PFSK-1 (cell line): ENCODE measurements around the gene HIBCH.

Experiments used
- FOXP2 ChIP-seq: optimal IDR thresholded peaks from 2 replicates; pipeline ENCODE3; 2011; ENCODE audit warnings: borderline replicate concordance, control low read depth, inconsistent platforms; ENCODE audit not compliant: insufficient read depth; ENCODE audit errors: extremely low read length, extremely low read depth
- POLR2AphosphoS5 ChIP-seq: IDR thresholded peaks from 2 replicates; pipeline ENCODE4 v1.6.1; 2012; ENCODE audit warnings: low read depth, mild to moderate bottlenecking, control low read depth, low read length, moderate library complexity
- SIN3A ChIP-seq: IDR thresholded peaks from 2 replicates; pipeline ENCODE4 v1.6.1; 2012; ENCODE audit warnings: mild to moderate bottlenecking, low read length, moderate library complexity, borderline replicate concordance; ENCODE audit not compliant: insufficient read depth
- TAF1 ChIP-seq: IDR thresholded peaks from 2 replicates; pipeline ENCODE4 v1.6.1; 2012; ENCODE audit warnings: low read length, control low read depth, borderline replicate concordance; ENCODE audit not compliant: insufficient read depth
- TF ChIP-seq, protein P1 (sequence below), 2 experiments: IDR thresholded peaks; 2 replicates each; pipeline versions ENCODE4 v1.6.1 to v1.8.0; 2011 to 2012; ENCODE audit warnings: low read depth in 2 of 2, low read length in 2 of 2, control low read depth in 1 of 2, inconsistent platforms in 1 of 2, mild to moderate bottlenecking in 1 of 2, moderate library complexity in 1 of 2; ENCODE audit not compliant: insufficient read depth in 1 of 2

HIBCH gene

DNA sequence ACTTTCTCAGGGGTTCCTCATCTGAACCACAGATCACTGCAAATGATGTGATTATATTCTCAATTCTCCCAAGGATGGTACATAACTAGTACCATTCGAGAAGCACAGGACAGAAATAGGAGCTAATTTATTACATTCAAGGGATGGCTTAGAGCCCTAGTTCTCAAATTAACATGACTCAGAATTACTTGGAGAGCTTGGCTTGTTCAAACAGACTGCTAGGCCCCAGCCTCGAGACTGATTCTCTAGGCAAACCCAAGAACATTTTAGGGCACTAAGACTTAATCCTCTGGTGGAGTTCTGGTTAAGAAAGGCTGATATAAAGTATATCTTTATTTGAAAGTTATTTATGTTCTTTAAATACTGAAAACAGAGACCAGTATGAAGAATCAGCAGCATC, 35.8 kb downstream of the HIBCH start:
- no peak for TF ChIP-seq SIN3A

DNA sequence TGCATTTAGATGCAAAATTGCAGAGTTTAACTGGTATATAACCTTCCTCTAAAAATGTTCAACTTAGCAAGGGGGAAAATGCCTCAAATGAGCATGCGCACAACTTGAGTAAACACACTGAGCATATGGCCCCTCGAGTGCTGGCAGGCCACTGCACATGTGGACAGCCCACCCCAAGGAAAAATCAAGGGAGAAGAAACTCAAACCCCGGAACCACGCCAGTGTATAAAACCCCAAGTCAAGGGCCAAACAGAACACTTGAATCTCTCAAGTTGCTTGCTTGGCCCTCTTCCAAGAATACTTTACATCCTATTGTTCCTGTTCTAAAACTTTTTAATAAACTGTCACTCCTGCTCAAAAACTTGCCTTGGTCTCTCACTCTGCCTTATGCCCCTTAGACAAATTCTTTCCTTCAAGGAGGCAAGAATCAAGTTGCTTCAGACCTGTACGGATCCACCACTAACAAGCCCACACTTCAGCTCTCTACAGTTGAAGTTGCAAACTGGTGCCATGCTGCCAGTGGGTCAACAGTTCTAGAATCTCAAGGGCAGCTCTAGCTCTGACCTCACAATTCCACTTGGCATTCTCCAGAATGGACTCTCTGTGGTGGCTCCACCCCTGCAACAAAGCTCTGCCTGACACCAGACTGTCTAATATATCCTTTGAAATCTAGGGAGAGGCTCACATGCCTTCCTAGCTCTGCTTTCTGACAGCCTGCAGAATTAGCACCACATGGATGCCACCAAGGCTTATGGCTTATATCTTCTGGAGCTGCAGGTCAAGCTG, 38.9 kb downstream of the HIBCH start:
- TF ChIP-seq FOXP2 = no peak
- no peak for TF ChIP-seq POLR2AphosphoS5
- TF ChIP-seq TAF1 = no peak
- TF ChIP-seq, protein P1, sequence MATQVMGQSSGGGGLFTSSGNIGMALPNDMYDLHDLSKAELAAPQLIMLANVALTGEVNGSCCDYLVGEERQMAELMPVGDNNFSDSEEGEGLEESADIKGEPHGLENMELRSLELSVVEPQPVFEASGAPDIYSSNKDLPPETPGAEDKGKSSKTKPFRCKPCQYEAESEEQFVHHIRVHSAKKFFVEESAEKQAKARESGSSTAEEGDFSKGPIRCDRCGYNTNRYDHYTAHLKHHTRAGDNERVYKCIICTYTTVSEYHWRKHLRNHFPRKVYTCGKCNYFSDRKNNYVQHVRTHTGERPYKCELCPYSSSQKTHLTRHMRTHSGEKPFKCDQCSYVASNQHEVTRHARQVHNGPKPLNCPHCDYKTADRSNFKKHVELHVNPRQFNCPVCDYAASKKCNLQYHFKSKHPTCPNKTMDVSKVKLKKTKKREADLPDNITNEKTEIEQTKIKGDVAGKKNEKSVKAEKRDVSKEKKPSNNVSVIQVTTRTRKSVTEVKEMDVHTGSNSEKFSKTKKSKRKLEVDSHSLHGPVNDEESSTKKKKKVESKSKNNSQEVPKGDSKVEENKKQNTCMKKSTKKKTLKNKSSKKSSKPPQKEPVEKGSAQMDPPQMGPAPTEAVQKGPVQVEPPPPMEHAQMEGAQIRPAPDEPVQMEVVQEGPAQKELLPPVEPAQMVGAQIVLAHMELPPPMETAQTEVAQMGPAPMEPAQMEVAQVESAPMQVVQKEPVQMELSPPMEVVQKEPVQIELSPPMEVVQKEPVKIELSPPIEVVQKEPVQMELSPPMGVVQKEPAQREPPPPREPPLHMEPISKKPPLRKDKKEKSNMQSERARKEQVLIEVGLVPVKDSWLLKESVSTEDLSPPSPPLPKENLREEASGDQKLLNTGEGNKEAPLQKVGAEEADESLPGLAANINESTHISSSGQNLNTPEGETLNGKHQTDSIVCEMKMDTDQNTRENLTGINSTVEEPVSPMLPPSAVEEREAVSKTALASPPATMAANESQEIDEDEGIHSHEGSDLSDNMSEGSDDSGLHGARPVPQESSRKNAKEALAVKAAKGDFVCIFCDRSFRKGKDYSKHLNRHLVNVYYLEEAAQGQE (IDR thresholded peaks at IDR 0.05; ENCODE audit: insufficient read depth in 1 of 2, low read depth in 2 of 2, low read length in 2 of 2) = no peak
- no peak for TF ChIP-seq SIN3A

DNA sequence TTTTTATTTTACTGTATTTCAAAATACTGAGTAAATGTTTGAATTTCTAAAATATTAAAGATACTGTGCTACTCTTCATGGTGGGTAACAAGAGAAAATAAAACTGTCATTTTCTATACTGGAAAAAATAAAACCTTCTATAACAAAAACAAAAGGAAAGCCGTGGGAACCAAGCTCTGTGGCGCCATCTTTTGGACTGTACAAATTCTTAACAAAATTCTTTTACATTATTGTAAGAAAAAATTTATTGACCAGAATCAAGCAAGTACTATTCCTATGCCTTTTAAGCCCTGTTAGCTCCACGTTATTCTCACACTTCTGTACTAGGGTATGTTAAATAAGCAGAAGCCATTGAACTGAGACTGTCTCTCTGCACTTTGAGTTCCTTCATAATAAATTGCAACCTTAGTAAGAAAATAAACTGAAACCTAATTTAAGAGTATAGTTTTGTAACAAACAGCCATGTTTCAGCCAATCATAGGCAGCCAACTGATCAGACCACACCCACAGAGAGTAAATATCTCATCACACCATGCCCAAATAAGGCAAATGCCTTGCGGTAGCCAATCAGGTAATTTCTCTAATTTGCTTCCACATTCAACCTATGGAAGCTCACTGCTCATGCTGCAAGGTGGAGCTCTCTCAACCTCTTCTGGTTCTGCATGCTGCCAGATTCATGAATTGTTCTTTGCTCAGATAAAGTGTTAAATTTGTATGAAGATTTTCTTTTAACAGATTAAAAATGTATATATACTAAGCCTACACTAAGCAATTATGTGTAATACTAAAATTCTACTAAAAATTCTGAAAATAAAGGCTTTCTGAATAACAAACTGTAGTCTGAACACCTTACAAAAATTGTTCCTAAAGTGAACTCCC, 42.2 kb downstream of the HIBCH start:
- TF ChIP-seq, protein P1 (IDR thresholded peaks at IDR 0.05; ENCODE audit: insufficient read depth in 1 of 2, low read depth in 2 of 2, low read length in 2 of 2) = no peak
- TF ChIP-seq FOXP2 = no peak
- TF ChIP-seq POLR2AphosphoS5 = no peak
- no peak for TF ChIP-seq TAF1
- TF ChIP-seq SIN3A = no peak

DNA sequence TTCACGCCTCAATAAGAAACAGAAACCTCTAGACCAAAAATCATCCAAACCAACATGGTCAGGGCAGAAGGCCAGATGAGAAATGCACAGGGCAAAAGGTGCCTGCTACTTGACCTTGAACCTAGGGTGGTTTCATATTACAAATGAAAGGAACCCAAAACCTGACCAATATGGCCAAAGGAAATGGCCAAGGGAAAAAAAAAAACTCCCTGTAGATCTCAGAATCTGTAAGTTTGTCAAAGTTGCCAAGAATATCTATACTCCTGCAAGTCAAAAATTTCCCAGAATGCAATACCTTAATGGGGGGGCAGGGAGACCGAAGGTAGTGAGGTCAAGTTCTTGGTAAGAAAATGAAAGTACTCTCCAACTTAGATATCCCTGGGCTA, 47.2 kb downstream of the HIBCH start:
- no peak for TF ChIP-seq TAF1
- no peak for TF ChIP-seq SIN3A
- TF ChIP-seq POLR2AphosphoS5 = no peak
- no peak for TF ChIP-seq FOXP2
- TF ChIP-seq, protein P1 (IDR thresholded peaks at IDR 0.05; ENCODE audit: insufficient read depth in 1 of 2, low read depth in 2 of 2, low read length in 2 of 2) = no peak

DNA sequence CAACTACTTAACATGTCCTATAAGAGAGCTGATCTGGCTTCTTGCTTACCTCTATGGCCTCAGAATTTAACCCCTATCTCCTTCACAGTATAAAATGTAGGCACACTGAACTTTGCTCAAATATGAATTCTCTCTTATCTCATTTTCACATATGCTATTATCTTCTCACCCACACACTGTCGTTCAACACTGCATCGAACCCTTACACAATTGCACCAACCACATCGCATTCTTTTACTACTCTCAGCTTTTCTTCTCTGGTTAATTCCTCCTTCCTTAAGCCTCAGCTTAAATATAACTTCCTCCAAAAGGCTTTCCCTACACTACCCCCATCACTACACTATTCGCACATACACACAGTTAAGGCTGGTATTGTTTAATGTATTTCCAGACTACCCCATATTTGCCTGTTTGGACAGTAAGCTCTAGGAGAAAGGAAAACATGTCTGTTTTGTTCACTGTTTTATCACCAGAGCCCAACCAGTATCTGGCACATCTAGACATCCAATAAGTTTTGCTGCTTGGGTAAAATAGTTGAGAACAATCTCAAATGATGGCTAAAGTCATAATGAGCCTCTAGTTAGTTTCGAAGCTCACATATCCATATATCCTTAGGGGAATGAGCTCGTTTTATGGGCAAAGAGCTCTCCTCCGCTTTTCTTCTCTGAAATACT, 47.7 kb downstream of the HIBCH start:
- TF ChIP-seq FOXP2 (no peak), POLR2AphosphoS5 (no peak), TAF1 (no peak), SIN3A (no peak)
- TF ChIP-seq, protein P1 (IDR thresholded peaks at IDR 0.05; ENCODE audit: insufficient read depth in 1 of 2, low read depth in 2 of 2, low read length in 2 of 2) = no peak
